ENCODE results near the gene FKBP15. TPM values are rescaled to one million over a fixed set of nuclear protein-coding genes. Genes with fewer than 3 reads are reported as not detected.

The FKBP15 gene
- total and polyA plus RNA-seq, 2 of the 13 experiments (the other 11 are each of a cell fraction or from before 2014, with no cell fraction given), result 12.3 to 18.6 TPM

GRCh38 chr9:113150670-113151611 is 70.1 kb downstream of the FKBP15 start, which contains the start of gene SLC31A2 (continued):
- peak; percentile 67; the same call in 1 of the 2 replicates for TF ChIP-seq USF2 (IDR thresholded peaks at IDR 0.05; ENCODE audit: low read depth, low read length)
- TF ChIP-seq USF2 (CRISPR knock-in tag; IDR thresholded peaks at IDR 0.05; ENCODE audit: borderline replicate concordance), result peak; percentile 87; the same call in 1 of the 2 replicates
- TF ChIP-seq HMGXB4 (CRISPR knock-in tag; IDR thresholded peaks at IDR 0.05; ENCODE audit: borderline replicate concordance in 1 of 2, low read depth in 1 of 2), result peak; percentile 72 to 79
- peak; percentile 64; the same call in 1 of the 2 replicates for TF ChIP-seq THAP7 (CRISPR knock-in tag; IDR thresholded peaks at IDR 0.05)
- peak; percentile 21; the same call in 1 of the 2 replicates for TF ChIP-seq HDAC2 (CRISPR knock-in tag; IDR thresholded peaks at IDR 0.05)
- no peak for TF ChIP-seq FOXP4 (CRISPR knock-in tag; IDR thresholded peaks at IDR 0.05)
- TF ChIP-seq YY1 (IDR thresholded peaks at IDR 0.05; ENCODE audit: insufficient read depth, insufficient replicate concordance, low read depth, low read length), result peak; percentile 80
- no peak for TF ChIP-seq CHD4 (IDR thresholded peaks at IDR 0.05; ENCODE audit: borderline replicate concordance, low read length)
- TF ChIP-seq, protein P1, sequence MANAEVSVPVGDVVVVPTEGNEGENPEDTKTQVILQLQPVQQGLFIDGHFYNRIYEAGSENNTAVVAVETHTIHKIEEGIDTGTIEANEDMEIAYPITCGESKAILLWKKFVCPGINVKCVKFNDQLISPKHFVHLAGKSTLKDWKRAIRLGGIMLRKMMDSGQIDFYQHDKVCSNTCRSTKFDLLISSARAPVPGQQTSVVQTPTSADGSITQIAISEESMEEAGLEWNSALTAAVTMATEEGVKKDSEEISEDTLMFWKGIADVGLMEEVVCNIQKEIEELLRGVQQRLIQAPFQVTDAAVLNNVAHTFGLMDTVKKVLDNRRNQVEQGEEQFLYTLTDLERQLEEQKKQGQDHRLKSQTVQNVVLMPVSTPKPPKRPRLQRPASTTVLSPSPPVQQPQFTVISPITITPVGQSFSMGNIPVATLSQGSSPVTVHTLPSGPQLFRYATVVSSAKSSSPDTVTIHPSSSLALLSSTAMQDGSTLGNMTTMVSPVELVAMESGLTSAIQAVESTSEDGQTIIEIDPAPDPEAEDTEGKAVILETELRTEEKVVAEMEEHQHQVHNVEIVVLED (CRISPR knock-in tag; IDR thresholded peaks at IDR 0.05; ENCODE audit: borderline replicate concordance), result peak; percentile 80; the same call in 1 of the 2 replicates
- TF ChIP-seq, protein P2, sequence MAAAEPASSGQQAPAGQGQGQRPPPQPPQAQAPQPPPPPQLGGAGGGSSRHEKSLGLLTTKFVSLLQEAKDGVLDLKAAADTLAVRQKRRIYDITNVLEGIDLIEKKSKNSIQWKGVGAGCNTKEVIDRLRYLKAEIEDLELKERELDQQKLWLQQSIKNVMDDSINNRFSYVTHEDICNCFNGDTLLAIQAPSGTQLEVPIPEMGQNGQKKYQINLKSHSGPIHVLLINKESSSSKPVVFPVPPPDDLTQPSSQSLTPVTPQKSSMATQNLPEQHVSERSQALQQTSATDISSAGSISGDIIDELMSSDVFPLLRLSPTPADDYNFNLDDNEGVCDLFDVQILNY (CRISPR knock-in tag; conservative IDR thresholded peaks at IDR 0.05), result no peak
- TF ChIP-seq ZFAT (CRISPR knock-in tag; conservative IDR thresholded peaks at IDR 0.05), result no peak
- TF ChIP-seq ZNF101 (CRISPR knock-in tag; IDR thresholded peaks at IDR 0.05; ENCODE audit: borderline replicate concordance, low read depth), result no peak
- no peak for TF ChIP-seq NFYC (CRISPR knock-in tag; IDR thresholded peaks at IDR 0.05)
- peak; percentile 56; the same call in 1 of the 2 replicates for TF ChIP-seq MXD4 (CRISPR knock-in tag; IDR thresholded peaks at IDR 0.05)
- TF ChIP-seq NFE2L1 (CRISPR knock-in tag; IDR thresholded peaks at IDR 0.05; ENCODE audit: borderline replicate concordance), result no peak
- TF ChIP-seq PHF5A (CRISPR knock-in tag; IDR thresholded peaks at IDR 0.05; ENCODE audit: low read depth, unreplicated experiment), result no peak
- peak; percentile 31; the same call in 1 of the 2 replicates for TF ChIP-seq ETV5 (CRISPR knock-in tag; IDR thresholded peaks at IDR 0.05; ENCODE audit: borderline replicate concordance)

Data from HepG2 (cell line).